Kidney (tissue), 14 donors: ENCODE data around the gene TMEM120B. TPM values are rescaled to one million over a fixed set of nuclear protein-coding genes. Genes with fewer than 3 reads are reported as not detected.

Experiments
- DNase-seq, 5 donors: peaks; one replicate each; pipeline ENCODE4 v3.0.0-alpha.2; 2013 to 2020
- FAIRE-seq: peaks from 2 replicates; lab custom pipeline; 2012; peaks lifted over from hg19 to GRCh38; lab: Jason Lieb, UNC
- H3K27ac ChIP-seq, 2 donors: one replicate each; pipeline ENCODE4 v1.7.0; 2013; ENCODE audit warnings: low read depth in 2 of 2, low read length in 2 of 2, inconsistent platforms in 1 of 2
- H3K27me3 ChIP-seq: one replicate; pipeline ENCODE4 v1.7.1; 2013; ENCODE audit warnings: low read length, inconsistent platforms; ENCODE audit not compliant: control insufficient read depth, insufficient read depth
- H3K36me3 ChIP-seq, 3 donors: one replicate each; pipeline versions ENCODE4 v1.7.0 to v1.7.1; 2013; ENCODE audit warnings: low read length in 3 of 3, control low read depth in 1 of 3, inconsistent platforms in 1 of 3; ENCODE audit not compliant: insufficient read depth in 3 of 3, control insufficient read depth in 2 of 3
- H3K4me1 ChIP-seq, 3 donors: one replicate each; pipeline versions ENCODE4 v1.7.0 to v1.7.1; 2013; ENCODE audit warnings: low read length in 3 of 3, inconsistent platforms in 1 of 3, low read depth in 1 of 3; ENCODE audit not compliant: control insufficient read depth in 2 of 3, insufficient read depth in 2 of 3
- H3K4me3 ChIP-seq, 3 donors: one replicate each; pipeline versions ENCODE4 v1.7.0 to v1.8.1; 2013; ENCODE audit warnings: low read length in 3 of 3, control low read depth in 1 of 3, inconsistent platforms in 1 of 3
- H3K9ac ChIP-seq, 3 donors: one replicate each; pipeline versions ENCODE4 v1.7.0 to v1.7.1; 2013; ENCODE audit warnings: low read length in 3 of 3, control low read depth in 1 of 3, inconsistent platforms in 1 of 3
- H3K9me3 ChIP-seq, 3 donors: one replicate each; pipeline versions ENCODE4 v1.7.0 to v1.7.1; 2013; ENCODE audit warnings: low read length in 3 of 3, control low read depth in 1 of 3, inconsistent platforms in 1 of 3; ENCODE audit not compliant: control insufficient read depth in 2 of 3, insufficient read depth in 1 of 3
- CTCF ChIP-seq: IDR thresholded peaks from 3 replicates; pipeline ENCODE4 v1.5.1; 2012; ENCODE audit warnings: mild to moderate bottlenecking, moderate library complexity, borderline replicate concordance; ENCODE audit not compliant: insufficient read depth; ENCODE audit errors: extremely low read depth
- intact Hi-C: fragments of 100-400 bp; cut with DNase I; formaldehyde crosslinking; loops from one replicate; pipeline ENCODE4 v1.11.1; 2022
- polyA plus RNA-seq: library from polyadenylated mRNA; stranded (reverse); fragments of 350-450 nt; fragmentation: Illumina TruSeq; extraction: RNeasy Lipid Tissue Mini Kit (QIAGEN cat#74804); gene quantifications from one replicate; pipeline ENCODE4 v1.2.3, GENCODE V29; 2014; ENCODE audit warnings: low read depth, low replicate concordance; ENCODE audit not compliant: insufficient read depth
- total RNA-seq: library from RNA; stranded (reverse); fragmentation: NEBNext Ultra II Directional; extraction: Animal tissue kit (Norgen Biotek cat#: 25700); gene quantifications from one replicate; pipeline ENCODE4 v1.2.1, GENCODE V29; 2021
- donor health status: control.
- donor health status: control.
- donor health status: control.
- donor health status: control.
- donor health status: control.
- donor health status: DM: yes; HTN: yes; CAD: no.
- donor health status: Normal renal cell carcinoma (clear cell type).

The TMEM120B gene
- total and polyA plus RNA-seq, 2 donors from 2014 or later: 9.0 to 14.2 TPM

GRCh38 chr12:121806546-121807423 is 94.2 kb downstream of the TMEM120B start:
- peaks cover 0 to 30% (median 11%) of the 10 kb centered on the region in 3 donors for H3K4me1 ChIP-seq
- intact Hi-C loops: no loop called here
- no peaks in the 10 kb centered on the region for H3K9me3 ChIP-seq
- FAIRE-seq (no peak), DNase-seq (peak; percentile 13 to 66 (median 52))
- no peaks in the 10 kb centered on the region for H3K27me3 ChIP-seq
- H3K4me3 ChIP-seq: peak overlapping the region; percentile 41 to 64 (median 50)
- peak overlapping the region in 1 of 2 donors; percentile 55 for H3K27ac ChIP-seq
- H3K36me3 ChIP-seq: peaks cover 0 to 30% (median 9%) of the 10 kb centered on the region in 3 donors
- no peak for TF ChIP-seq CTCF
- peak overlapping the region in 2 of 3 donors; percentile 44 to 80 for H3K9ac ChIP-seq

GRCh38 chr12:121807642-121808347 is 95.2 kb downstream of the TMEM120B start:
- FAIRE-seq (no peak), DNase-seq (peak in 2 of 5 donors; percentile 41 to 60)
- Histone ChIP-seq H3K27ac (no peak overlapping the region), H3K27me3 (no peaks in the 10 kb centered on the region), H3K36me3 (peaks cover 0 to 30% (median 9%) of the 10 kb centered on the region in 3 donors), H3K9ac (no peak overlapping the region), H3K9me3 (no peaks in the 10 kb centered on the region), H3K4me3 (no peak overlapping the region), H3K4me1 (peaks cover 0 to 32% (median 11%) of the 10 kb centered on the region in 3 donors)
- TF ChIP-seq CTCF: no peak
- intact Hi-C loops: no loop called here

GRCh38 chr12:121808623-121809022 is 96.1 kb downstream of the TMEM120B start:
- intact Hi-C loops: no loop called here
- Histone ChIP-seq H3K4me1 (peaks cover 0 to 40% (median 17%) of the 10 kb centered on the region in 3 donors), H3K36me3 (peaks cover 0 to 34% (median 9%) of the 10 kb centered on the region in 3 donors), H3K9me3 (no peaks in the 10 kb centered on the region), H3K9ac (no peak overlapping the region), H3K27ac (no peak overlapping the region), H3K27me3 (no peaks in the 10 kb centered on the region), H3K4me3 (no peak overlapping the region)
- DNase-seq (no peak), FAIRE-seq (no peak)
- no peak for TF ChIP-seq CTCF
